IMR-90 (cell line): ENCODE results near the gene SCG5. TPM values are rescaled to one million over a fixed set of nuclear protein-coding genes. Genes with fewer than 3 reads are reported as not detected.

Experiments
- ATAC-seq: fragments of 200-7000 bp; cut with Tn5 transposase; 2 replicates; pipeline ENCODE4 v1.9.1; 2020; ENCODE audit warnings: low read depth, mild to moderate bottlenecking, moderate library complexity
- BruUV-seq: library from RNA; stranded (reverse); fragments of 400-500 nt; replicated peaks from 2 replicates; lab custom pipeline; 2021; lab: Mats Ljungman, UMichigan
- CTCF ChIA-PET: fragments of 300-600 bp; formaldehyde crosslinking; extraction: SDS; loops from one replicate; lab custom pipeline; 2021; ENCODE audit warnings: antibody characterized with exemption; lab: Yijun Ruan, JAX
- POLR2A ChIA-PET: fragments of 300-600 bp; sonication (Branson Sonifier 250); formaldehyde crosslinking; loops from one replicate; lab custom pipeline; 2022; ENCODE audit warnings: antibody characterized with exemption; ENCODE audit not compliant: unreplicated experiment; lab: Charles Lee
- DNase-seq: peaks from one replicate; pipeline ENCODE4 v3.0.0; 2013
- H2AFZ ChIP-seq: replicated peaks from 2 replicates; pipeline ENCODE3; 2013; ENCODE audit warnings: low read length, mild to moderate bottlenecking; ENCODE audit not compliant: poor library complexity
- H2AK5ac ChIP-seq: 2 replicates; pipeline ENCODE4 v1.6.1; 2013; ENCODE audit warnings: low read depth, low read length, inconsistent platforms
- H2AK9ac ChIP-seq: replicated peaks from 2 replicates; pipeline ENCODE3; 2013; ENCODE audit warnings: mild to moderate bottlenecking, low read depth, low read length, moderate library complexity; ENCODE audit not compliant: poor library complexity
- H2BK120ac ChIP-seq: 2 replicates; pipeline ENCODE4 v1.6.1; 2013; ENCODE audit warnings: low read depth, low read length, inconsistent platforms
- H2BK15ac ChIP-seq: 3 replicates; pipeline ENCODE4 v1.6.1; 2013; ENCODE audit warnings: low read depth, low read length, inconsistent platforms
- H2BK20ac ChIP-seq: 2 replicates; pipeline ENCODE4 v1.6.1; 2013; ENCODE audit warnings: low read depth, mild to moderate bottlenecking, inconsistent platforms, low read length, moderate library complexity
- H2BK5ac ChIP-seq: 2 replicates; pipeline ENCODE4 v1.6.1; 2013; ENCODE audit warnings: mild to moderate bottlenecking, low read depth, low read length, inconsistent platforms; ENCODE audit not compliant: poor library complexity, severe bottlenecking
- H3K14ac ChIP-seq: replicated peaks from 2 replicates; pipeline ENCODE4 v1.6.1; 2013; ENCODE audit warnings: low read depth, low read length, inconsistent platforms
- H3K18ac ChIP-seq: 2 replicates; pipeline ENCODE4 v1.6.1; 2013; ENCODE audit warnings: low read depth, low read length, control low read depth
- H3K23ac ChIP-seq: 2 replicates; pipeline ENCODE4 v1.6.1; 2013; ENCODE audit warnings: low read depth, low read length, inconsistent platforms
- H3K27ac ChIP-seq: 2 replicates; pipeline ENCODE4 v1.5.1; 2013; ENCODE audit warnings: mild to moderate bottlenecking, control low read depth, low read length; ENCODE audit not compliant: insufficient read depth
- H3K27me3 ChIP-seq: 2 replicates; pipeline ENCODE4 v1.6.1; 2013; ENCODE audit warnings: low read length; ENCODE audit not compliant: control insufficient read depth, insufficient read depth
- H3K36me3 ChIP-seq: 2 replicates; pipeline ENCODE4 v1.6.1; 2013; ENCODE audit warnings: low read length, mixed read lengths; ENCODE audit not compliant: control insufficient read depth, insufficient read depth
- H3K4ac ChIP-seq: 2 replicates; pipeline ENCODE4 v1.6.1; 2013; ENCODE audit warnings: low read depth, low read length, inconsistent platforms
- H3K4me1 ChIP-seq: 2 replicates; pipeline ENCODE4 v1.6.1; 2013; ENCODE audit warnings: low read length, mixed read lengths; ENCODE audit not compliant: control insufficient read depth, insufficient read depth
- H3K4me2 ChIP-seq: 2 replicates; pipeline ENCODE4 v1.6.1; 2013; ENCODE audit warnings: low read depth, mild to moderate bottlenecking, control low read depth, low read length, moderate library complexity
- H3K4me3 ChIP-seq: 2 replicates; pipeline ENCODE4 v1.5.1; 2013; ENCODE audit warnings: low read depth, mild to moderate bottlenecking, control low read depth, low read length, moderate library complexity; ENCODE audit not compliant: insufficient read depth
- H3K56ac ChIP-seq: 2 replicates; pipeline ENCODE4 v1.6.1; 2013; ENCODE audit warnings: low read length, inconsistent platforms; ENCODE audit not compliant: insufficient read depth; ENCODE audit errors: extremely low read depth
- H3K79me1 ChIP-seq, 2 experiments: 2 replicates each; pipeline ENCODE4 v1.6.1; 2013; ENCODE audit warnings: low read length in 2 of 2, inconsistent platforms in 1 of 2, low read depth in 1 of 2
- H3K9ac ChIP-seq: 2 replicates; pipeline ENCODE4 v1.6.1; 2013; ENCODE audit warnings: low read depth, low read length, control low read depth
- H3K9me1 ChIP-seq: 2 replicates; pipeline ENCODE4 v1.6.1; 2013; ENCODE audit warnings: low read length, inconsistent platforms; ENCODE audit not compliant: insufficient read depth
- H3K9me3 ChIP-seq: 2 replicates; pipeline ENCODE4 v1.6.1; 2013; ENCODE audit warnings: low read length; ENCODE audit not compliant: control insufficient read depth, insufficient read depth
- H4K20me1 ChIP-seq: 2 replicates; pipeline ENCODE4 v1.6.1; 2013; ENCODE audit warnings: low read length, inconsistent platforms; ENCODE audit not compliant: insufficient read depth
- H4K5ac ChIP-seq: 2 replicates; pipeline ENCODE4 v1.6.1; 2013; ENCODE audit warnings: mild to moderate bottlenecking, low read depth, low read length, control low read depth
- H4K8ac ChIP-seq, 2 experiments: 2 replicates each; pipeline ENCODE4 v1.6.1; 2013; ENCODE audit warnings: low read depth in 2 of 2, low read length in 2 of 2, control low read depth in 1 of 2, inconsistent platforms in 1 of 2
- H4K91ac ChIP-seq: 2 replicates; pipeline ENCODE4 v1.6.1; 2013; ENCODE audit warnings: low read depth, low read length, inconsistent platforms; ENCODE audit not compliant: insufficient read depth
- MXI1 ChIP-seq: IDR thresholded peaks from 2 replicates; pipeline ENCODE4 v1.6.1; 2012; ENCODE audit warnings: low read depth, mild to moderate bottlenecking, low read length, moderate library complexity, borderline replicate concordance
- NFE2L2 ChIP-seq: fragments of 150-350 bp; IDR thresholded peaks from 2 replicates; pipeline ENCODE4 v1.6.1; 2016; ENCODE audit warnings: low read depth, mild to moderate bottlenecking, low read length
- POLR2A ChIP-seq: IDR thresholded peaks from 2 replicates; pipeline ENCODE4 v1.6.1; 2012; ENCODE audit warnings: mild to moderate bottlenecking, low read depth, low read length
- RAD21 ChIP-seq: IDR thresholded peaks from 2 replicates; pipeline ENCODE4 v1.6.1; 2012; ENCODE audit warnings: low read length, improper control_type of control experiment
- RCOR1 ChIP-seq: IDR thresholded peaks from 2 replicates; pipeline ENCODE4 v1.6.1; 2012; ENCODE audit warnings: mild to moderate bottlenecking, low read length, improper control_type of control experiment; ENCODE audit not compliant: insufficient replicate concordance
- RFX5 ChIP-seq: IDR thresholded peaks from 2 replicates; pipeline ENCODE4 v1.8.0; 2012; ENCODE audit warnings: low read depth, mild to moderate bottlenecking, low read length, moderate library complexity
- WGBS, 2 experiments: methylation state at CpG; one replicate each; pipeline versions ENCODE4 v1.1.5 to v1.1.7; 2013; ENCODE audit warnings: missing lambda C conversion rate in 2 of 2; ENCODE audit not compliant: insufficient read length in 1 of 2; ENCODE audit errors: extremely low coverage in 2 of 2; 5-methylcytosine and 5-hydroxymethylcytosine counted together
- dilution Hi-C: fragments of 300-500 bp; cut with HindIII; formaldehyde crosslinking; loops from one replicate; pipeline ENCODE4 v1.14.3; 2018; ENCODE audit warnings: low sequenced_read_pairs; ENCODE audit not compliant: unreplicated experiment
- in situ Hi-C: fragments of 300-500 bp; cut with MboI; formaldehyde crosslinking; loops from 3 replicates; pipeline ENCODE4 v1.14.3; 2019; ENCODE audit warnings: low sequenced_read_pairs, inconsistent platforms, mixed read lengths
- intact Hi-C: fragments of 100-400 bp; cut with micrococcal nuclease; formaldehyde crosslinking; loops from 2 replicates; pipeline ENCODE4 v1.10.0; 2022
- polyA plus RNA-seq, 3 experiments: library from polyadenylated mRNA; depleted of rRNA; stranded (reverse); fragments of >200 nt; gene quantifications; 2 replicates each; pipeline ENCODE4 v1.2.3, GENCODE V29; 2012; ENCODE audit warnings: low replicate concordance in 1 of 3
- total RNA-seq: library from RNA; depleted of rRNA; stranded (reverse); fragments of >200 nt; gene quantifications from 2 replicates; pipeline ENCODE4 v1.2.3, GENCODE V29; 2012
- TF ChIP-seq, protein P1 (sequence below): fragments of 150-350 bp; IDR thresholded peaks from 2 replicates; pipeline ENCODE4 v1.6.1; 2017; ENCODE audit warnings: mild to moderate bottlenecking, antibody characterized with exemption, low read length, low read depth

The SCG5 gene
- total and polyA plus RNA-seq, 2 of the 4 experiments (the other 2 are of a cell fraction) = 7.9 to 16.8 TPM

GRCh38 chr15:32718227-32718820 is 76.8 kb downstream of the SCG5 start:
- TSS peak; percentile 7 for BruUV-seq
- Histone ChIP-seq H2BK5ac (peak overlapping the region; percentile 96), H4K5ac (peak overlapping the region; percentile 96), H2AK9ac (peak overlapping the region; percentile 76), H3K27me3 (no peaks in the 10 kb centered on the region), H4K91ac (peak overlapping the region; percentile 56; the same call in 1 of the 2 replicates), H3K18ac (peak overlapping the region; percentile 99), H3K9me1 (peaks cover 3% of the 10 kb centered on the region), H3K56ac (peak overlapping the region; percentile 74), H2BK20ac (no peak overlapping the region), H2AFZ (peak overlapping the region; percentile 74), H4K20me1 (peaks cover 54% of the 10 kb centered on the region), H3K36me3 (peaks cover 39% of the 10 kb centered on the region), H2AK5ac (peak overlapping the region; percentile 54; the same call in 1 of the 2 replicates), H3K14ac (peak overlapping the region; percentile 73), H3K9me3 (no peaks in the 10 kb centered on the region), H3K4me2 (peak overlapping the region; percentile 97), H3K9ac (peak overlapping the region; percentile 99), H3K23ac (peak overlapping the region; percentile 88), H4K8ac (peak overlapping the region; percentile 41 to 79; a peak in 3 of 4 replicates), H2BK15ac (no peak overlapping the region), H3K4me3 (peak overlapping the region; percentile 84), H3K27ac (peak overlapping the region; percentile 94), H3K4ac (peak overlapping the region; percentile 73), H3K79me1 (peaks cover 4 to 26% of the 10 kb centered on the region in 2 experiments; a peak in 2 of 4 replicates), H3K4me1 (peaks cover 6% of the 10 kb centered on the region), H2BK120ac (peak overlapping the region; percentile 73)
- in situ Hi-C loops = loop anchor here (5.0 to 10.0 kb wide), 2 partner anchors 36 to 54 kb away; no protein-coding TSS in a partner anchor
- dilution Hi-C loops = no loop called here
- POLR2A ChIA-PET = no interaction called here
- 1% methylated on average over 27 of the region's 60 CpGs; no CpG with 5 or more reads in 1 of the 2 experiments for WGBS, 2 experiments
- ATAC-seq (peak; percentile 16), DNase-seq (no peak)
- TF ChIP-seq, protein P1, sequence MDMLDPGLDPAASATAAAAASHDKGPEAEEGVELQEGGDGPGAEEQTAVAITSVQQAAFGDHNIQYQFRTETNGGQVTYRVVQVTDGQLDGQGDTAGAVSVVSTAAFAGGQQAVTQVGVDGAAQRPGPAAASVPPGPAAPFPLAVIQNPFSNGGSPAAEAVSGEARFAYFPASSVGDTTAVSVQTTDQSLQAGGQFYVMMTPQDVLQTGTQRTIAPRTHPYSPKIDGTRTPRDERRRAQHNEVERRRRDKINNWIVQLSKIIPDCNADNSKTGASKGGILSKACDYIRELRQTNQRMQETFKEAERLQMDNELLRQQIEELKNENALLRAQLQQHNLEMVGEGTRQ = no peak
- TF ChIP-seq RAD21 (no peak), MXI1 (no peak), NFE2L2 (no peak), RFX5 (no peak), POLR2A (peak; percentile 15; the same call in 1 of the 2 replicates), RCOR1 (no peak)
- CTCF ChIA-PET = no interaction called here
- intact Hi-C loops = loop anchor here (2.0 to 5.0 kb wide), 2 partner anchors 154 to 276 kb away; no protein-coding TSS in a partner anchor
